Upper lobe of left lung (tissue), 6 donors: ENCODE data around the gene CHSY3. TPM values are rescaled to one million over a fixed set of nuclear protein-coding genes. Genes with fewer than 3 reads are reported as not detected.

Source experiments
- ATAC-seq, 2 donors: fragments of 200-7000 bp; cut with Tn5 transposase; one replicate each; pipeline ENCODE4 v1.9.1; 2022; ENCODE audit warnings: mild to moderate bottlenecking in 2 of 2, moderate library complexity in 2 of 2; ENCODE audit not compliant: low FRiP score in 2 of 2
- DNase-seq, 2 donors: peaks; one replicate each; pipeline ENCODE4 v3.0.0-alpha.2; 2019 to 2020
- H3K27ac ChIP-seq, 4 donors: fragments of 200-600 bp; sonication (generic); one replicate each; pipeline ENCODE4 v1.5.1; 2016 to 2019
- H3K27me3 ChIP-seq, 4 donors: fragments of 200-600 bp; sonication (generic); one replicate each; pipeline ENCODE4 v1.5.1; 2017 to 2019
- H3K36me3 ChIP-seq, 4 donors: fragments of 200-600 bp; sonication (generic); one replicate each; pipeline ENCODE4 v1.5.1; 2016 to 2019
- H3K4me1 ChIP-seq, 4 donors: fragments of 200-600 bp; sonication (generic); one replicate each; pipeline ENCODE4 v1.5.1; 2018 to 2019
- H3K4me3 ChIP-seq, 4 donors: fragments of 200-600 bp; sonication (generic); one replicate each; pipeline ENCODE4 v1.5.1; 2017 to 2019; ENCODE audit warnings: mild to moderate bottlenecking in 2 of 4, moderate library complexity in 1 of 4
- H3K9me3 ChIP-seq, 4 donors: fragments of 200-600 bp; sonication (generic); one replicate each; pipeline ENCODE4 v1.5.1; 2018 to 2019
- EP300 ChIP-seq, 4 donors: sonication (generic); formaldehyde crosslinking; IDR thresholded peaks; one replicate each; pipeline ENCODE4 v1.5.1; 2017; ENCODE audit warnings: antibody characterized with exemption in 4 of 4, control low read depth in 2 of 4
- POLR2A ChIP-seq, 4 donors: fragments of 450-650 bp; IDR thresholded peaks; one replicate each; pipeline ENCODE4 v1.5.1; 2016 to 2017; ENCODE audit warnings: antibody characterized with exemption in 4 of 4, mild to moderate bottlenecking in 2 of 4
- POLR2AphosphoS5 ChIP-seq, 2 donors: sonication (generic); formaldehyde crosslinking; IDR thresholded peaks; one replicate each; pipeline ENCODE4 v1.5.1; 2017; ENCODE audit warnings: antibody characterized with exemption in 2 of 2
- WGBS, 2 donors: methylation state at CpG; one replicate each; pipeline ENCODE4 v1.1.5; 2017 to 2018; 5-methylcytosine and 5-hydroxymethylcytosine counted together
- total RNA-seq, 6 donors: library from RNA; depleted of rRNA in 4 of 6; stranded (reverse); fragments of >200 nt in 4 of 6; gene quantifications; one replicate each; pipeline versions ENCODE4 v1.1.0 to v1.2.1, GENCODE V29; 2016 to 2021
- TF ChIP-seq, protein P1 (sequence below), 6 experiments: fragments of 450-650 bp in 4 of 6; fragments of 200-600 bp in 2 of 6; sonication (generic) in 2 of 6; IDR thresholded peaks; one replicate each; pipeline ENCODE4 v1.5.1; 2016 to 2019; ENCODE audit warnings: antibody characterized with exemption in 6 of 6
- donor health status: DM: no; HTN: no; CAD: no; lungs with moderate emphysema.
- donor health status: DM: no; HTN: yes; CAD: no; lungs with severe emphysema.

The CHSY3 gene
- total RNA-seq, 6 donors from 2014 or later: 3.1 to 7.5 (median 6.3) TPM

DNA sequence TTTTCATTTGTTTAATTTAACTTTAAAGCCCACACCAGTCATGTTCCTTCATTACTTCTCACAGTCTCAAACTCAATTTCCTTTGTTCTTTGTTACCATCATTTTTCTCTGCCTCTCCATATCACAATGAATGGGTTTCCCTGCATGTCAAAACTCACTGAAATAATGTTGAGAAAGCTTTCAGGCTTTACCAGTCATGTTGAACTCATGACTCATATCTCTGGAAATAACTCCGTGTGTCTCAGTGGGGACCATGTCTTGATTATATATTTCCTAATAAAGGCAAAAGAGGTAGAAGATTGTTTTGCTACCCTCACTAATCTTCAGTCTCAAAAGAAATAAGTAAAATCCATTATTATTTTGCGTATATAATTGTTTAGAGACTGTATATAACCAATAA, 231.2 kb downstream of the CHSY3 start:
- H3K9me3 ChIP-seq: no peaks in the 10 kb centered on the region
- H3K4me3 ChIP-seq: no peak overlapping the region
- 74 to 81% methylated on average over 2 of the region's 2 CpGs for WGBS, 2 donors
- no peaks in the 10 kb centered on the region for H3K36me3 ChIP-seq
- DNase-seq (no peak), ATAC-seq (peak in 1 of 2 donors; percentile 43)
- H3K4me1 ChIP-seq: no peaks in the 10 kb centered on the region
- H3K27ac ChIP-seq: peak overlapping the region in 1 of 4 donors; percentile 14
- no peak for TF ChIP-seq POLR2AphosphoS5 (IDR thresholded peaks at IDR 0.05)
- TF ChIP-seq, protein P1, sequence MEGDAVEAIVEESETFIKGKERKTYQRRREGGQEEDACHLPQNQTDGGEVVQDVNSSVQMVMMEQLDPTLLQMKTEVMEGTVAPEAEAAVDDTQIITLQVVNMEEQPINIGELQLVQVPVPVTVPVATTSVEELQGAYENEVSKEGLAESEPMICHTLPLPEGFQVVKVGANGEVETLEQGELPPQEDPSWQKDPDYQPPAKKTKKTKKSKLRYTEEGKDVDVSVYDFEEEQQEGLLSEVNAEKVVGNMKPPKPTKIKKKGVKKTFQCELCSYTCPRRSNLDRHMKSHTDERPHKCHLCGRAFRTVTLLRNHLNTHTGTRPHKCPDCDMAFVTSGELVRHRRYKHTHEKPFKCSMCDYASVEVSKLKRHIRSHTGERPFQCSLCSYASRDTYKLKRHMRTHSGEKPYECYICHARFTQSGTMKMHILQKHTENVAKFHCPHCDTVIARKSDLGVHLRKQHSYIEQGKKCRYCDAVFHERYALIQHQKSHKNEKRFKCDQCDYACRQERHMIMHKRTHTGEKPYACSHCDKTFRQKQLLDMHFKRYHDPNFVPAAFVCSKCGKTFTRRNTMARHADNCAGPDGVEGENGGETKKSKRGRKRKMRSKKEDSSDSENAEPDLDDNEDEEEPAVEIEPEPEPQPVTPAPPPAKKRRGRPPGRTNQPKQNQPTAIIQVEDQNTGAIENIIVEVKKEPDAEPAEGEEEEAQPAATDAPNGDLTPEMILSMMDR (IDR thresholded peaks at IDR 0.05): no peak
- TF ChIP-seq POLR2A (IDR thresholded peaks at IDR 0.05): no peak
- no peaks in the 10 kb centered on the region for H3K27me3 ChIP-seq

DNA sequence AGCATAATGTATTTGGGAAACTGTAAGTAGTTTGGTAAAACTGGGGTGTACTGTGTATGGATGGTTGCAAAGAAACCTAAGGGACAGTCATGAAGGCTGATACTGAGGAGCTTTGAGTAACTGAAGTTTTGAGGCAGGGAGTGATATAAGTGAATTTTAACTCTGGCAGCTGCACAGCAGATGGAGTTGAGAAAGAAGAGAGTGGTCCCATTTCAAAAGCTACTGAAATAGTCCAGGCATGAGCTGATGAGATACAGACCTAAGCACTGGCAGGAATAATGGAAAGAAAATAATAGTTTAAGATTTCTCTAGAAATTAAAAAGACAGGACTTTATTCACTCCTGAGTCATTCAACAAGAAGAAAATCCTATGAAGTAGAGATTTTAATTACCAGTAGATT, 232.0 kb downstream of the CHSY3 start:
- Histone ChIP-seq H3K27me3 (no peaks in the 10 kb centered on the region), H3K36me3 (no peaks in the 10 kb centered on the region), H3K27ac (no peak overlapping the region), H3K4me1 (no peaks in the 10 kb centered on the region), H3K9me3 (no peaks in the 10 kb centered on the region), H3K4me3 (no peak overlapping the region)
- ATAC-seq: peak in 1 of 2 donors; percentile 41
- no peak for DNase-seq
- no peak for TF ChIP-seq POLR2AphosphoS5 (IDR thresholded peaks at IDR 0.05)

GRCh38 chr5:130137681-130138080, 233.4 kb downstream of the CHSY3 start:
- Histone ChIP-seq H3K4me1 (no peaks in the 10 kb centered on the region), H3K27me3 (no peaks in the 10 kb centered on the region), H3K4me3 (no peak overlapping the region), H3K9me3 (no peaks in the 10 kb centered on the region), H3K36me3 (no peaks in the 10 kb centered on the region), H3K27ac (no peak overlapping the region)
- 26 to 55% methylated on average over 1 of the region's 1 CpG for WGBS, 2 donors
- DNase-seq: no peak
- TF ChIP-seq, protein P1 (IDR thresholded peaks at IDR 0.05): no peak
- TF ChIP-seq POLR2AphosphoS5 (IDR thresholded peaks at IDR 0.05): no peak
- no peak for TF ChIP-seq POLR2A (IDR thresholded peaks at IDR 0.05)
- no peak for TF ChIP-seq EP300 (IDR thresholded peaks at IDR 0.05)
- ATAC-seq: no peak

- H3K27ac ChIP-seq: no peak overlapping the region
Observed at GRCh38 chr5:130138406-130139045, 234.3 kb downstream of the CHSY3 start.

GRCh38 chr5:130141659-130142320, 237.5 kb downstream of the CHSY3 start:
- TF ChIP-seq, protein P1 (IDR thresholded peaks at IDR 0.05): peak in 2 of 6 experiments; percentile 21 to 32
- TF ChIP-seq POLR2A (IDR thresholded peaks at IDR 0.05): no peak
- H3K9me3 ChIP-seq: no peaks in the 10 kb centered on the region
- H3K27me3 ChIP-seq: no peaks in the 10 kb centered on the region
- DNase-seq (no peak), ATAC-seq (no peak)
- H3K36me3 ChIP-seq: no peaks in the 10 kb centered on the region
- 72 to 88% methylated on average over 3 of the region's 3 CpGs for WGBS, 2 donors
- no peak overlapping the region for H3K27ac ChIP-seq
- H3K4me1 ChIP-seq: no peaks in the 10 kb centered on the region
- H3K4me3 ChIP-seq: no peak overlapping the region

More at GRCh38 chr5:130138406-130139045, 234.3 kb downstream of the CHSY3 start:
- ATAC-seq (no peak), DNase-seq (no peak)
- no peaks in the 10 kb centered on the region for H3K36me3 ChIP-seq
- H3K9me3 ChIP-seq: no peaks in the 10 kb centered on the region
- H3K27me3 ChIP-seq: no peaks in the 10 kb centered on the region
- no peak overlapping the region for H3K4me3 ChIP-seq
- TF ChIP-seq POLR2A (IDR thresholded peaks at IDR 0.05) (no peak), POLR2AphosphoS5 (IDR thresholded peaks at IDR 0.05) (no peak), EP300 (IDR thresholded peaks at IDR 0.05) (no peak)
- TF ChIP-seq, protein P1 (IDR thresholded peaks at IDR 0.05): no peak
- no peaks in the 10 kb centered on the region for H3K4me1 ChIP-seq
